ENCODE data around the gene CXADR. TPM values are rescaled to one million over a fixed set of nuclear protein-coding genes. Genes with fewer than 3 reads are reported as not detected.
"Not testable (repeated sequence)": the region's sequence is repeated elsewhere in the genome, so short reads cannot be mapped to it uniquely, and the experiment has no call there.

CXADR gene
- total RNA-seq, 1 experiment from 2014 or later, result 51.7 TPM

DNA sequence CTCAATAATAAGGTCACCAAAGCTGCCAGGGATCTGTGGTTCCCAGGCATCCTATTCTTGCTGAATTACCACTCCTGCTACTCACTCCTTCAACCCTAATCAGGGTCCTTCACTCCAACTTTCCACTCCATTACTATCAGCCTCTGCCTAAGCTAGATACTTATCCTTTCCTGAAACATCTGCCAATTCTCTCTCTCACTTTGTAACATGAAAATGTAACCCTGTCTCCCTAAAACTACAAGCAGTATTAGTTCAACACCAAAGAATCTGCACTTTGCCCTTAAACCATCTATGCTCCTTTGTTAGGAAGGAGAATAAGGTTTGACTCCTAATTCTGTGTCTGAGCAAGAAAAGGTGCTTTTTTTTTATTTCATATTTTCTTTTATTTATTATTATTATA is 15.5 kb upstream of the CXADR start:
- Mint-ChIP-seq H3K4me1 (ENCODE audit: low read depth, unreplicated experiment) (peaks cover 25% of the 10 kb centered on the region), H3K9me3 (ENCODE audit: low read depth, unreplicated experiment) (no peaks in the 10 kb centered on the region), H3K4me3 (ENCODE audit: low read depth, unreplicated experiment) (no peak overlapping the region), H3K36me3 (ENCODE audit: insufficient read depth, unreplicated experiment) (no peaks in the 10 kb centered on the region), H3K27me3 (ENCODE audit: unreplicated experiment) (no peaks in the 10 kb centered on the region), H3K27ac (ENCODE audit: unreplicated experiment) (no peak overlapping the region)
- TF ChIP-seq CTCF (IDR thresholded peaks at IDR 0.05; ENCODE audit: unreplicated experiment), result no peak
- intact Hi-C loops (cut with micrococcal nuclease; ENCODE audit: unreplicated experiment), result no loop called here
- no TSS peak for BruUV-seq (replicated peaks)
- CTCF ChIA-PET, result no interaction called here
- DNase-seq, result no peak

DNA sequence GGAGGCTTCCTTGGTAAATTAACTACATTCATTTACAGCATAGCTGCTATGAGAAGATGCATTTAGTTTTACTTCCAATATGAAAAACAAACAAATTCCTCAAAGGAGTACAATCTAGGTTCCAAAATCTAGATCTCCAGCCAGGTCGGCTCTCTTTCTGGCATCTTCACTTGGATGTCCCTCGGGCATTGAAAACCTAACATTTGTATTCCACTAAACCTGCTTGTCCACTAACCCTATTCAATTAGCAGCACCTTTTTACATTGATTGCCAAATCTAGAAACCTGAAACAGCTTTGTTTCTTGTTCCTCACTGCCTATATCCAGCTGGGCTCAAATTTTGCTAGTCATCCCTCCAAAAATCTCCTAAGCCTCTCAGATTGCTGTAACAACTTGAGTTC is 14.3 kb upstream of the CXADR start:
- H3K4me1 Mint-ChIP-seq (ENCODE audit: low read depth, unreplicated experiment), result peaks cover 24% of the 10 kb centered on the region
- TF ChIP-seq CTCF (IDR thresholded peaks at IDR 0.05; ENCODE audit: unreplicated experiment), result no peak
- intact Hi-C loops (cut with micrococcal nuclease; ENCODE audit: unreplicated experiment), result no loop called here
- no TSS peak for BruUV-seq (replicated peaks)
- CTCF ChIA-PET, result no interaction called here
- no peaks in the 10 kb centered on the region for H3K9me3 Mint-ChIP-seq (ENCODE audit: low read depth, unreplicated experiment)
- DNase-seq, result no peak
- no peak overlapping the region for H3K4me3 Mint-ChIP-seq (ENCODE audit: low read depth, unreplicated experiment)
- H3K27me3 Mint-ChIP-seq (ENCODE audit: unreplicated experiment), result no peaks in the 10 kb centered on the region
- H3K36me3 Mint-ChIP-seq (ENCODE audit: insufficient read depth, unreplicated experiment), result no peaks in the 10 kb centered on the region
- no peak overlapping the region for H3K27ac Mint-ChIP-seq (ENCODE audit: unreplicated experiment)

- intact Hi-C loops (cut with micrococcal nuclease; ENCODE audit: unreplicated experiment), result no loop called here
- Mint-ChIP-seq H3K27me3 (ENCODE audit: unreplicated experiment) (no peaks in the 10 kb centered on the region), H3K36me3 (ENCODE audit: insufficient read depth, unreplicated experiment) (no peaks in the 10 kb centered on the region), H3K27ac (ENCODE audit: unreplicated experiment) (no peak overlapping the region), H3K4me1 (ENCODE audit: low read depth, unreplicated experiment) (peaks cover 24% of the 10 kb centered on the region), H3K4me3 (ENCODE audit: low read depth, unreplicated experiment) (no peak overlapping the region), H3K9me3 (ENCODE audit: low read depth, unreplicated experiment) (no peaks in the 10 kb centered on the region)
- no peak for TF ChIP-seq CTCF (IDR thresholded peaks at IDR 0.05; ENCODE audit: unreplicated experiment)
- no TSS peak for BruUV-seq (replicated peaks)
- CTCF ChIA-PET, result interaction anchor here (0.5 to 0.7 kb wide), 2 partner anchors 26 to 112 kb away, joined by 3 to 4 read pairs; no protein-coding TSS in a partner anchor
- no peak for DNase-seq
These were observed 11.5 kb upstream of the CXADR start for GRCh38 chr21:17501107-17502006.

DNA sequence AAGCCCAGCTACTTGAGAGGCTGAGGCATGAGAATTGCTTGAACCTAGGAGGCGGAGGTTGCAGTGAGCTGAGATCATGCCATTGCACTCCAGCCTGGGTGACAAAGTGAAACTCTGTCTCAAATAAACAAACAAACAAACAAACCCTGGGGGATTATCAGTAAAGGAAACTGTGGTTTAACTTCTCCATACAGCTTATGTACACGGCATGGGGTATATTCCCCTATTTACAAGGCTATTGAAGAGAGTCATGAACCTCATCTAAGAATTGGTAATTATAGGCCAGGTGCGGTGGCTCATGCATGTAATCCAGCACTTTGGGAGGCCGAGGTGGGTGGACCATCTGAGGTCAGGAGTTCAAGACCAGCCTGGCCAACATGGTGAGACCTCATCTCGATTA is 9.9 kb upstream of the CXADR start:
- H3K9me3 Mint-ChIP-seq (ENCODE audit: low read depth, unreplicated experiment); CTCF ChIA-PET; H3K27me3 Mint-ChIP-seq (ENCODE audit: unreplicated experiment); H3K36me3 Mint-ChIP-seq (ENCODE audit: insufficient read depth, unreplicated experiment); DNase-seq; H3K4me3 Mint-ChIP-seq (ENCODE audit: low read depth, unreplicated experiment); intact Hi-C loops (cut with micrococcal nuclease; ENCODE audit: unreplicated experiment); BruUV-seq (replicated peaks); H3K27ac Mint-ChIP-seq (ENCODE audit: unreplicated experiment): not testable (repeated sequence)
- peaks cover 15% of the 10 kb centered on the region for H3K4me1 Mint-ChIP-seq (ENCODE audit: low read depth, unreplicated experiment)

- H3K4me3 Mint-ChIP-seq (ENCODE audit: low read depth, unreplicated experiment), result no peak overlapping the region
- H3K4me1 Mint-ChIP-seq (ENCODE audit: low read depth, unreplicated experiment), result peaks cover 5% of the 10 kb centered on the region
- peaks cover 12% of the 10 kb centered on the region for H3K36me3 Mint-ChIP-seq (ENCODE audit: insufficient read depth, unreplicated experiment)
- no peak for DNase-seq
- no peak overlapping the region for H3K27ac Mint-ChIP-seq (ENCODE audit: unreplicated experiment)
- intact Hi-C loops (cut with micrococcal nuclease; ENCODE audit: unreplicated experiment), result no loop called here
- no peak for TF ChIP-seq CTCF (IDR thresholded peaks at IDR 0.05; ENCODE audit: unreplicated experiment)
- no peaks in the 10 kb centered on the region for H3K9me3 Mint-ChIP-seq (ENCODE audit: low read depth, unreplicated experiment)
- no peaks in the 10 kb centered on the region for H3K27me3 Mint-ChIP-seq (ENCODE audit: unreplicated experiment)
- no TSS peak for BruUV-seq (replicated peaks)
- CTCF ChIA-PET, result no interaction called here
These were observed 5.9 kb upstream of the CXADR start for GRCh38 chr21:17506951-17507350.

All from Calu3 (cell line).